Left ventricle myocardium superior (tissue), 1 donor: ENCODE data around the gene SLC7A4. TPM values are rescaled to one million over a fixed set of nuclear protein-coding genes. Genes with fewer than 3 reads are reported as not detected.
"Not testable (repeated sequence)": the region's sequence is repeated elsewhere in the genome, so short reads cannot be mapped to it uniquely, and the experiment has no call there.

Experiments used
- ATAC-seq: fragments of 200-7000 bp; cut with Tn5 transposase; one replicate; pipeline ENCODE4 v1.9.1; 2020; ENCODE audit warnings: mild to moderate bottlenecking, moderate library complexity
- DNase-seq: peaks from one replicate; pipeline ENCODE4 v3.0.0-alpha.2; 2020
- intact Hi-C: fragments of 100-400 bp; cut with micrococcal nuclease; formaldehyde crosslinking; loops from one replicate; pipeline ENCODE4 v1.11.0; 2022
- total RNA-seq: library from RNA; stranded (reverse); fragmentation: NEBNext Ultra II Directional; extraction: Animal tissue kit (Norgen Biotek cat#: 25700); gene quantifications from one replicate; pipeline ENCODE4 v1.2.1, GENCODE V29; 2021
- donor health status: DM: no; HTN: yes; CAD: no; lungs with severe emphysema.

The SLC7A4 gene
- total RNA-seq, 1 donor from 2014 or later: 0.30 TPM

DNA sequence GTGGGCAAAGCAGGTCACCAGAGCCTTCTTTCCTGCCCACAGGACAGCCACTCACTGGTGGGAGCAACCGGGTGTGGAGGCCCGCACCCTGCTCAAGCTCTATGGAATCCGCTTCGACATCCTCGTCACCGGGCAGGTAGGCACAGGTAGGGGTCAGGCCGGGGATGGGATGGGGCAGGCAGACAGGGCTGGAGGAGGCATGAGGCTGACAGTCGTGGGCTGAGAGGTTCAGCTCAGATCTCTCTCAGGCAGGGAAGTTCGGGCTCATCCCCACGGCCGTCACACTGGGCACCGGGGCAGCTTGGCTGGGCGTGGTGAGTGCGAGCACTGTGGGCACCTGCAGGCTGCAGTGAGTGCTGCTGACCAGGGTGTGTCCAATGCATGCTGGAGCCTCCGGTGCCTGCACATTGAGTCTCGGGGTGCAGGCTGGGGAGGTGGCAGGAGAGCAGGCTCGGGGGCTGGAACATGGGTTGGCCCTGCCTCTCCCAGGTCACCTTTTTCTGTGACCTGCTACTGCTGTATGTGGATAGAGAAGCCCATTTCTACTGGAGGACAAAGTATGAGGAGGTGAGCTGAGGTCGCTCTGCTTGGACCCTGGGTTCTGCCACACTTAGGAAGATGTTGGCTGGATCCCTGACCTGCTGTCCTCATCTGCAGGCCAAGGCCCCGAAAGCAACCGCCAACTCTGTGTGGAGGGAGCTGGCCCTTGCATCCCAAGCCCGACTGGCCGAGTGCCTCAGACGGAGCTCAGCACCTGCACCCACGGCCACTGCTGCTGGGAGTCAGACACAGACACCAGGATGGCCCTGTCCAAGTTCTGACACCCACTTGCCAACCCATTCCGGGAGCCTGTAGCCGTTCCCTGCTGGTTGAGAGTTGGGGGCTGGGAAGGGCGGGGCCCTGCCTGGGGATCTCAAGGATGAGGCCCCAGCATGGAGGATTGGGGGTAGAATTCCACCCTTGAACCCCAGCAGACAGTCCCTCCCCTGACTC lies 6.3 kb downstream of the SLC7A4 start:
- ATAC-seq: no peak
- DNase-seq: no peak
- intact Hi-C loops: no loop called here

DNA sequence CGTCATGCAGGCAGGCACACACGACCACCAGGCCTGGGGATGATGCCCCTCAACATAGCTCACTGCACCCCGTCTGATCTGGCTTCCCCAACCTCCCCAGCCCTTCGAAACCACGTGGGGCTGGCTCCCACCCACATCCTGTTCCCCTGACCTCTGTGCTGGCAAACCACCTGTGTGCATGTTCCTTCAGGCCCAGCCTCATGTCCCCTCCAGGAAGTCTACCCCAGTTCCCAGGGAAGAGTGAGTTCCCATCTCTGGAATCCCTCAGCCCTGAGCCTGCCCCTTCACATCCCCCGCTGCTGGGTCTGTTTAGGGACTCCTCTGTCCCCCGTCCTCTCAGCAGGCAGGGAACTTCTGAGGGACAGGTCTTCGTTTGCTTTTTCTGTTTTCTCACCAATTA lies 7.1 kb downstream of the SLC7A4 start:
- ATAC-seq: no peak
- intact Hi-C loops: no loop called here
- DNase-seq: no peak

DNA sequence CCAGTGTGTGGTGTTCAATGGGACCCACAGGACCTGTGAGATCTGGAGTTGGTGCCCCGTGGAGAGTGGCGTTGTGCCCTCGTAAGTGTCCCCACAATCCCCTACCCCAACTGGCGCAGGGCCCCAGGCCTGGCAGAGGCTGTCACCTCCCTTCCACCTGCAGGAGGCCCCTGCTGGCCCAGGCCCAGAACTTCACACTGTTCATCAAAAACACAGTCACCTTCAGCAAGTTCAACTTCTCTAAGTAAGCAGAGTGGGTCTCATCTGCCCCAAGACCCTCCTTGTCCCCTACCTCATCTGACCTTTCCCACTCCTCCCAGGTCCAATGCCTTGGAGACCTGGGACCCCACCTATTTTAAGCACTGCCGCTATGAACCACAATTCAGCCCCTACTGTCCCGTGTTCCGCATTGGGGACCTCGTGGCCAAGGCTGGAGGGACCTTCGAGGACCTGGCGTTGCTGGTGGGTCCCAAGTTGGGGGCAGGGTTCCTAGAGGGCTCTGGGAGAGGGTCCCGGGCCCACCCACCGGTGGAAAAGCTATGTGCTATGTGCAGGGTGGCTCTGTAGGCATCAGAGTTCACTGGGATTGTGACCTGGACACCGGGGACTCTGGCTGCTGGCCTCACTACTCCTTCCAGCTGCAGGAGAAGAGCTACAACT lies 9.3 kb downstream of the SLC7A4 start:
- DNase-seq: no peak
- intact Hi-C loops: no loop called here
- ATAC-seq: no peak

DNA sequence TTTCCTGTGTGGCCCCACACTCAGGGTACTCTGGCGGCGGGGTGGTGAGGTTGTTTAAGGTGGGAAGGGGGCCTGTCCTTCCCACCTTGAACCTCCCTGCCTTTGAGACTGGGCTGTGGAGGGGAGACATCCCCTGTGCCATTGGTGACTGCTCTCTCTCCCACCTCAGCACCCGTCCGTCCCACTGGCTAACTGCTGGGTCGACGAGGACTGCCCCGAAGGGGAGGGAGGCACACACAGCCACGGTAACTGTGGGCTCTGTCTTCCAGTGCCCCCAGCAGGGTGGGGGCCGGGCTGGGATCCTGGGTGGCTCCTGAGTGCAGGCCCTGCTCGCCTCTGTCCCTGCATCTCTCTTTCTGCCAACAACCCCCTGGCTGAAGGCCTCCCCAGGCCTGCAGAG lies 9.9 kb downstream of the SLC7A4 start:
- intact Hi-C loops: no loop called here
- DNase-seq (no peak), ATAC-seq (no peak)

DNA sequence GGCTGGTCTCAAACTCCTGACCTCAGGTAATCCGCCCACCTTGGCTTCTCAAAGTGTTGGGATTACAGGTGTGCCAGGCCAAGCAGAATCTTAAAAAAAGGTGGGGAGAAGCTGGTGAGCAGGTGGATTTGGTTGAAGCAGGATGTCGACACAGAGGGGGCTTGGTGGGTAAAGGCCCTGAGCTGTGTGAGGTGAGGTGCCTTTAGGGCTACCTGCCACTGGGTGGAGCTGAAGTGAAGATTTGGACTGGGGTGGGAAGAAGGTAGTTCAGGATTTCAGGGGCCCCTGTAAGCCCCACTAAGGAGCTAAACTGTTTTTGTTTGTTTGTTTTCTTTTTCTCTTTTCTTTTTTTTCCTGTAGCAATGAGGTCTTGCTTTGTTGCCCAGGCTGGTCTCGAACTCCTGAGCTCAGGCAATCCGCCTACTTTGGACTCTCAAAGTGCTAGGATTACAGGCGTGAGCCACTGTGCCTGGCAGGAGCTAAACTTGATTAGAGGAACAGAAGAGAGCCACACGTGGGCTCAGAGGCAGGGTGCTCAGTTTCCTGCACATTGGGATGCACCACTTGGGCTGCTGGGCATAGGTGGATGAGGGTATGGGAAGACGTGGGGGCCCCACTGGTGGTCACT lies 11.4 kb downstream of the SLC7A4 start:
- intact Hi-C loops: no loop called here
- no peak for ATAC-seq
- no peak for DNase-seq

DNA sequence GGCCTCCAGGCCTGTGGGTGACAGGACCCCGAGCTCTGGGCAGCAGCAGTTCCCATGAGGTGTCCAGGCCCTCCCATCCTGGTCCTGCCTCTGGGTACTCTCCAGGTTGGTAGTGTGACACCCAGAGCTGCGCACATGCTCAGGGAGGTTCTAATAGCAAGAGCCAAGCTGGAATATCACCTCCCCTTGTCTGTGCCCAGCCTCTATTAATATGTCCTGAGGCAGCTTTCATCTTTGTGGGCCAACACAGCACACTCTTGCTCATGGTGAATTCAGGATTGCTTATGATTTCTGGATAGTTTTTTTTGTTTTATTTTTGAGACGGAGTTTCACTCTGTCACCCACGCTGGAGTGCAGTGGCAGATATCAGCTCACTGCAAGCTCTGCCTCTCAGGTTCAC lies 14.0 kb downstream of the SLC7A4 start:
- ATAC-seq: no peak
- DNase-seq: no peak
- intact Hi-C loops: no loop called here

DNA sequence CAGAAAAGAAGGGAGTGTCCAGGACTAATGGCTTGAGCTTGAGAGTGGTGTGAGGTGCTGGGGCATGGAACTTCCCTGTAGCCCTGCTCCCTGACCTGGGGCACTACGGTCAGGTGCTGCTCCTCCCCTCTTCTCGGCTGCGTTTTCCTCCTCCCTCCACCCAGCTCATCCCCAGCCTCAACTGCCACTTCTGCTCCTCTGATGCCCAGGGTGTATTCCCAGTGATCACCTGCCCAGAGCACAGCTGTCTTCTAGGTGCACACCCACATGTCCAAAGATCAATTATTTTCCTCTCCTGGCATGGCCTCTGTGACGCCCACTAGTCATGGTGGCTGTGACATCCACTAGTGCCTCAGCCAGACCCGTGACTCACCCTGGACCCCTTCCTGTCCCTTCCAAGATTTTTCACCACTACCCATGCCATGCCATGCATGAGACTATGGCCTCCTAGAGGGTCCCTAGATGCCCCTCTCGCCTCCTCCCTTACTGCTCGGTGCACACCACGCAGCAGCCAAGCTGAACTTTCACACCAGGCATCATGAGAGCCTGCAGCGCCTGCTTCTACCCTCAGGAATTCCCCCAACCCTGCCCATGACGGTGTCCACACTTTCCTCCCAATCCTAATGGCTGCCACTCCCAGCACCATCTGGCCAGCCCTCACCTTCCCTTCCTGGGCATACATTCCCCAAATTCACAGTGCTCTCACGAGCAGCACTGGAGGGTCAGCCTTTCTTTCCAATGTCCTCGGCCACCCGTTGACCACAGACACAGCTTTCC lies 15.5 kb downstream of the SLC7A4 start:
- ATAC-seq (no peak), DNase-seq (no peak)
- intact Hi-C loops: no loop called here

DNA sequence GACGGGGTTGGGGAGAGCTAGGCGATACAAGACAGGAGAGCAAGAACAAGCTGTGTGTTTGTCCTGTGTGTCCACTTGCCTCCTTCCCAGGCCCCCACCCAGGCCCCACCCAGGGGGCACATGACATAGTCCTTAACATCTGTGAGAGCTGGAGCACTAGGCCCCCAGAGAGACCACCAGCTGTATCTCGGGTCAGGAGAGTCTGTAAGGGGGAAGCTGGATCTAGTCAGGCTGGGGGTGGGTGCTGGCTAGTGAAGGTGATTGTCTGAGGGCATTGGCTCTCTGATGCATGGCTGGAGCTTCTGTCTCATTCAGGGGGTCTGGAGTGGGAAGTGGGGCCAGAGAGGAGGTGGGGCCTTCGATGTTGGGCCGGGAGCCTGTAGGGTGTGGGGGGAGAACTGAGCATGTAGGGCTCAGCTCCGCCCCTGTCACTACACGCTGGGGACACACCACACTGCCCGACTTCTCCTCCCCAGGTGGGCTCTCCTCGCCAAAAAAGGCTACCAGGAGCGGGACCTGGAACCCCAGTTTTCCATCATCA lies 16.8 kb downstream of the SLC7A4 start:
- DNase-seq: no peak
- intact Hi-C loops: no loop called here
- ATAC-seq: no peak

DNA sequence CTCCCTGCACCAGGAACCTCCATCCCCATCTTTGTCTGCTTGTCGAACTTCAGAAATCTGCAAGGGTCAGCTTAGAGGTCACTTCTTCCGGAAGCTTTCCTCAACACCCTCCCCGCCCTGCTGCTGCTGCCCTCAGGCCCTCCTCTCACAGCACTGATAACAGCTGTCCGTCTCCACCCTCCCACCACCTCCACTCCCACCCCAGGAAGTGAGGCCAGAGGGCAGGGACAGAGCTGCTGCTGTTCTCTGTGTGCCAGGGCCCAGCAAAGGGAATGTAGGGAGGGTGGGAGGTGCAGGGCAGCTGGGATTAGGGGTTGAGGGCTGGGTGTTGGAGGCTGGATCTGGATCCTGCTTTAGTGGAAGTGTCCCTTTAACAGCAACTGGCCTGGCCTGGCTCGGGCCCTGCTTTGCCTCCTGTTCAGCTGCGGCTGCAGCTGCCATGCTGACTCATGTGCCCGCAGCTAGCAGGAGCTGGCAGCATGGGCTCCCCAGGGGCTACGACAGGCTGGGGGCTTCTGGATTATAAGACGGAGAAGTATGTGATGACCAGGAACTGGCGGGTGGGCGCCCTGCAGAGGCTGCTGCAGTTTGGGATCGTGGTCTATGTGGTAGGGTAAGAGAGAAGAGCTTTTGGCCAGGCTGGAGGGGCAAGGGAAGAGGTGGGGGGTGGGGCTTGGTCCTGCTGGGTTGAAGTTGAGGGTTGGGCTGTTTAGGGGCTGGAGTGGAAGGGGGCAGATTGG lies 17.5 kb downstream of the SLC7A4 start, which contains the start of gene P2RX6:
P2RX6 (plus strand) TSS at position 440 of the 740 bp plus-strand sequence; CDS start at position 450, 10 bp downstream.
- intact Hi-C loops: no loop called here
- ATAC-seq (peak; percentile 74), DNase-seq (peak; percentile 57)

DNA sequence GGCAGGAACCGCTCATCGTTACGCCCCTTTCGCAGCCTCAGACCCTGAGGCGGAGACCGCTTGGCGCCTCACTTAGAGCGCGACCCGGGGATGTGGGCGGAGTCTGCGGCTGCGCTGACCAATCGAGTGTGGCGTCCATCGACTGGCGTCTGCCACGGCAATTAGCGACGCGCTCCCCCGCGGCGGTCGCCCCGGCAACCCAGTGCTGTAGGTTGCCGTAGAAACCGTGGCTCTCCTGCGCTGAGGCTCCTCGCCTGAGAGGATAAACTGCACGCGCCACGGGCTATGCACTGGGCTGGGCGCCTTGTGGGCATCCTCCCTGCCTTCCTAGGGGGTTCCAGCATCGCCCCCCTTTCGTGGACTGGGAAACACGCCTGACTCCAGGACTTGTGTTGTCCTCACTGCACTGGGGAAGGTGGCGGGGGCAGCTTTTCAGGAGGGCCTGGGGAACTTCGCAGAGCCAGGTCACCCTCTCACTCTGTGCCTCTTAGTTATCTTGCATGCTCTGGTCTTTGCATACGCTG lies 18.1 kb downstream of the SLC7A4 start:
- ATAC-seq: peak; percentile 95
- DNase-seq: peak; percentile 94
- intact Hi-C loops: no loop called here

DNA sequence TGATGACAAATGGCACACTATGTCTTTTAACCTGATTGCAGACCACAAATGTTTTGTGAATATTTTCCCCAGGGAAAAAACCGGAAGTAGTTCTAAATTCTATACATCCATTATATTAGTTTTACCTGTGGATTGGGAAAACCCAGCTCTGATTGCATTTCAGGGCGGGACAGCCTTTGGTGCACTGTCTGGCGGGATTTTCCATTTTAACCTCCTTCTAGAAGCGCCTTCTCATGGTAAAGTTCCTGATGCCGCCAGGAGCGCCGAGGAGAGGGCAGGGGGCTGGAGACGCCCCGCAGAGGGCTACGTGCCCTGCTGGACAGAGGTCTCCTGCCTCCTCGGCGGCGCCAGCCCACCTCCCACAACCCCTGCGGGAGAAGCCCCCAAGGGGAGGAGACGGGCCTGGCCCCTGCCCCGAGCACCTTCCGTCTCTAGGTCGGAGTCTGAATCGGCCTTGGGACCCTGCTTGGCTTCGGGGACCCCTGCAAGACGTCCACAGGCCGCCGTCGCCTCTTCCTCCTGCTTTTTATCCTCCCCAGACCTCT lies 18.6 kb downstream of the SLC7A4 start:
- no peak for ATAC-seq
- intact Hi-C loops: no loop called here
- no peak for DNase-seq

DNA sequence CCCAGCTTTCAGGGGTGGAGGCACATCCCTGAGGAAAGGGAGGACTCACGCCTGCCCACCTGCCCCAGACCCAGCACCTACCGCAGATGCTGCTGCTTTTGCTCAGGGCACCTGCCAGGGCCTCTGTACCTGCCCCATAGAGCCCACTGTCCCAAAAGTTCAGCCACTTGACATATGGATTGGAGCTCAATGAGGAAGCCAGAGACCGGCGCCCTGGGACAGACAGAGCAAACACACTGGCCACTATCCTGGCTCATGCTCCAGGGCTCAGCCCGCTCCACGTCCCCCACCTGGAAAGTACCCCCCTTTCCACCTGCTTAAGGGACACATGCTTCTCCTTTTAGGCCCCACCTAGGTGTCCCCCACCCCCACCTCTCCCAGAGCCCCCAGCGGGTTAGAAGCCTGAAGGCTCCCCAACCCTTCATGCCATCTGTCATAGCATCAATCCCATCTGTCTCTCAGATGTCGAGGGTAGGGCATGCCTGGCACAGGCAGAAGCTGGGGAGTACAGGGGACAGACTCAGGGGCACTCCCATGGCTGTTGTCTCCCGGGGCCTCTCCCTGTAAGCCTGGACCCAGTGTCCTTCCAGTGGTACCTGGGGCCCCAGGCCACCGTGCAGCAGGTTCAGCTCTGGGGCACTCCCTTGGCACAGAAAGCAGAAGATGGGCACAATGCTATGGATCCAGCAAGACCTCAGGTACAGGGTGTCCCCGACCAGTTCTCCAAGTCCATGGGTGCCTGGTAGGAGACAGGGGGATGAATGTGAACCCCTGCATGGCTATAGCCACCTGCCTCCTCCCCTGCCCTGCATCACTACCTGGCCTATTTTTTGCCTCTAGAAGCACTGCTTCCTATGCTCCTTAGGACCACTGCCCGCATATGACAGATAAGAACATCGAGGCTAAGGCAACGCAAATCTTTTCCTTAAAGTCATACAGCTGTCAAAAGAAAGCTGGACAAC lies 19.6 kb downstream of the SLC7A4 start:
- no peak for DNase-seq
- intact Hi-C loops: no loop called here
- ATAC-seq: no peak

DNA sequence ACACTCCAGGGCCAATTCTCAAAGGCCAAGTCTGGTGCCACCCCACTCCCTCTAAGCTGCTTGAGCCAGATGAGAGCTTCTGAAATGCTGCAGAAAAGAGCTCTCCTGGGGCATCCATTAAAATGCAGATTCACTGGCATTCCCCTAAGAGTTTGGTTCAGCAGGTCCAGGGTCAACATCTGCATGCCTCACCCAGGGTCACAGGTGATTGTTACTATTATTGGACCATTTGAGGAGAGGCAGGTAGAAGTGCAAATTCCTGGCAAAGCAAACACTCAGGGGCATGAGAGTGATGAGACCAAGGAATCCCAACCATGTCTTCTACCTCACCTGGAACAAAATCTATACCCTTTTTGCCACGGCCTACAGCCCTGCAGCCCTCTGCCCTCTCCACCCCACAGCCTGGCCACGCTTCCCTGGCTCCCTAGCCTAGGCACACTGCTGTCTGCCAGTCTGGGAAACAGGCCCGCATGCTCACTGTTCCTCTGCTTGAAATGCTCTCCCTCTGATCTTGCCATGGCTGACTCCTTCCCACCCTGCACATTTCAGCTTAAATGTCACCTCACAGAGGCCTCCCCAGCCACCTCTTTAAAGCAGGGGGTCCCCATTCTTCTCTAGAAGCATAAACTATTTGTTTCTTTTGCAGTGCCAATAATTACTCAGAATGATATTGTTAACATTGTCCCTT lies 21.8 kb downstream of the SLC7A4 start:
- no peak for DNase-seq
- intact Hi-C loops: no loop called here
- no peak for ATAC-seq

DNA sequence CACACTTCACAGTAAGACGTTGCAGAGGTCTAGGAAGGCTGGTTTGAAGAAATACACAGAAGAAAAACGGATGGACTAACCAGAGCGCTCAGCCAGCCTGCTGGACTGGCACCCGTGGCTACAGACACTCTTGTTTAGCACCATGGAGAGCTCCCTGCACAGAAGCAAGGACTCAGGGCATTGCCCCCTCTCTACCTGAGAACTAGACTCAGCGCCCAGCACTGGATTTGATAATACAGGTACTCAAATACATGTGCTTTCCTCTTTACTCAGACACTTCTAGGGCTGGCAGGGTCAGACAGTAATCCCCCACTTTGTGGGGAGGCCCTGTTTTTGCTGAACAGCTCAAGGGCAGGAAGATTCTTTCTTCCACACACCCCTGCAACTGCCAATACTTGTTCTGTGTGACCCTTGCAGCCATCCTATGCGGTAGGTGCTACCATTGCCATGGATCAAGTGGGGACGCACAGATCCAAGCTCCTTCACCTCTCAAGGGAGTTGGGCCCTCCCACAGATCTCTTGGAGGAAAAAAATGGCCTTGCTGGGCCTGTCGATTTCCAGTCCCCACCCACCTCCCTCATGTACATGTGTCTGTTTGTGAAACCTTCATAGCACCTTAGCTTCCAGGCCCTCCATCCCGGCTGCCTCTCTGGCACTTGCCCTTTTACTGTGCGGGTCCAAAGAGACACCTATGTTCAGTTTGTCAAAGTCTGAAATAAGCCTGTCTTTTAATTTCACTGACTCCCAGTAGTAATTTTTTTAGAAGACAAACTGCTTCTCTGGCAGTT lies 22.5 kb downstream of the SLC7A4 start:
- ATAC-seq: peak; percentile 39
- no peak for DNase-seq
- intact Hi-C loops: no loop called here

DNA sequence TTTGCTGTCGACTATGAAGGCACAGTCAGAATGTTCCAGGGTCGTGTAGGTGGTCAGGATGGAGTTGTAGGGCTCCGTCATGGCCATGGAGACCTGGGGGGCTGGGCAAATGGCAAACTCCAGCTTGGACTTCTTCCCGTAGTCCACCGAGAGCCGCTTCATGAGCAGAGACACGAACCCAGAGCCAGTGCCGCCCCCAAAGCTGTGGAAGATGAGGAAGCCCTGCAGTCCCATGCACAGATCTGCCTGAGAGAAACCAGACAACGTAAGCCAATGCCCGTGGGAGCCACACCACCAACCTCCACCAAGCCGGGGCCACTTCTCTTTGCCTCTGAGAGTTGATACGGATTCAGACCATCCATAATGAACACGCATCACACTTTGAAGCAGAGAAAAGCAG lies 23.2 kb downstream of the SLC7A4 start:
- DNase-seq, ATAC-seq, intact Hi-C loops: not testable (repeated sequence)
